CD4-positive, alpha-beta T cell treated with Interleukin-15 for 4 hours (primary cell): ENCODE data around the gene CEP350.

Source experiments
- DNase-seq: peaks from one replicate; pipeline ENCODE4 v3.0.0-alpha.2; 2020; ENCODE audit warnings: low spot score

CEP350 gene

GRCh38 chr1:180156631-180157091 lies 202.1 kb downstream of the CEP350 start:
- no peak for DNase-seq

GRCh38 chr1:180157108-180157507 lies 202.5 kb downstream of the CEP350 start:
- DNase-seq, result no peak

GRCh38 chr1:180157576-180158057 lies 203.0 kb downstream of the CEP350 start:
- no peak for DNase-seq

GRCh38 chr1:180158149-180159147 lies 203.8 kb downstream of the CEP350 start:
- DNase-seq, result no peak

- DNase-seq, result no peak
Measured at GRCh38 chr1:180160357-180160756, 205.7 kb downstream of the CEP350 start.

GRCh38 chr1:180163041-180163440 lies 208.4 kb downstream of the CEP350 start:
- DNase-seq, result no peak
